Glomerular visceral epithelial cell (primary cell): Measurements from ENCODE around the gene MTA1.

Experiments used
- DNase-seq: peaks from one replicate; pipeline ENCODE4 v3.0.0-alpha.2; 2016; ENCODE audit errors: extremely low spot score

The MTA1 gene

DNA sequence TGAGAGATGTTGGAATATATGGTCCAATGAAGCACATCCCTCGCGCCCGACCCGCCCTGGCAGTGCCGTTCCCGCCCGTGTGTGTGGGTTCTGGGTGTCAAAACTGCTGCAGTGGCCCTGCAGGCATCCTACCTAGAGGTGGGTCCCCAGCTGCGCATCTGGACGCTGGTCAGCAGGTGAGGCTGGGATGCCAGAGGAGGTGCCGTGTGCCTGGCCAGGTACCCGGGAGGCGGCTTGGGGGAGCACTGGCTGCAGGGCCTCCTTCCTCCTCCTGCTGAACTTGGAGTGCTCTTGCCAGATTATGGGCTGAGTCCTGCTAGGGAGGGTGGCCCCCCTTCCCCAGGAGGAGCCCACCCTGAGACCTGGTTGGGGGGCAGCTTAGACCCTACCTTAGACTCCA is 5.2 kb downstream of the MTA1 start:
- no peak for DNase-seq

DNA sequence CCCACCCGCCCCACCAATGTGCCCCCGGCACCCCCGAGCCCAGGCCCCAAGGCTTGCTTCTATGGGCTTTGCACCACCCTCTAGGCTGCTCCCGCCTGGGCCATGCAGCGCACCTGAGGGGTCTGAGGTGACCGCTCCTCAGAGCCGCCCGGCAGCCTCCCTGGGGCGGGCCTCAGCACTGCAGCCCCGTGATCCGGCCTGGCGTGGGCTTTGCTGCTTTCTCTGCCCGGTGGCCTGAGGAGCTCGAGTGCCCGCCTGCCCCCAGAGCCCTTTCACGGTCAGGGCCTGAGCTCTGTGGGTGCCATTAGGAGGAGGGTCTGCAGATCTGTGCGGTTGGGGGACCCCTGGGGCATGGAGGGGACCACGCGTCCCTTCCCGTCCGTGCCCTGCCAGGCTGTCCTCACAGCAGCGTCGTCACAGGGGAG is 6.2 kb downstream of the MTA1 start:
- no peak for DNase-seq

DNA sequence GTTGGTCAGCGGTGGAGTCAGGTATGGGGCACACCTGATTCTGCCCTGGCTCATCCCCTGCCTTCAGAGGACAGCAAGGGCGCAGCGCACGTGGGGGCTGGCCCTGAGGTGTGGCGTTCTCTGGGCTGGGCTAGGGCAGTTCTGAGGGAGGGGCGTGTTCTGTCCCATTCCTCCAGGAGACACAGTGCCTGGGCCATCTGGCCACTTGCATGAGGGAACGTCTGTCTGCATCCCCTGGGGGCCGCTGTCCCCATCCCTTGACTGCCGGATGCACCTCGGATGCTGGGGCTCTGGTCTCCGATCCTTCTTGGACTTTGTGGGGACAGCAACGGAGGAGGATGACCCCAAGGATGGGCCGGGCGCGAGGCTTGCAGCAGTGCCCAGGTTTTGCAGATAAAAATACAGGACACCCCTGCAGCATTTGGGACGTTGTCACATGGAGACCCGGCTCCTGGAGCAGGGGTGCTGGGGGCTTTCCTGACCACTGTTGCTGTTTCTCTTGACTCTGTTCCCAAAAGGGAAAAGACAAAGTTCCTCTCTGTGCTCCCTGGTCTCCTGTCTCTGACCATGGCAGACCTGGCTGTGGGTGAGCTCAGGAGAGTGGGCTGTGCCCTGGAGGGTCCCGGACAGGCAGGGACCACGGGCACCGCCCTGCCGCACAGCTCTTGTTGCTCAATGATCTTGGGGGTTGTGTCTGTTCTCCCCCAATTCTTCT is 6.9 kb downstream of the MTA1 start:
- no peak for DNase-seq

DNA sequence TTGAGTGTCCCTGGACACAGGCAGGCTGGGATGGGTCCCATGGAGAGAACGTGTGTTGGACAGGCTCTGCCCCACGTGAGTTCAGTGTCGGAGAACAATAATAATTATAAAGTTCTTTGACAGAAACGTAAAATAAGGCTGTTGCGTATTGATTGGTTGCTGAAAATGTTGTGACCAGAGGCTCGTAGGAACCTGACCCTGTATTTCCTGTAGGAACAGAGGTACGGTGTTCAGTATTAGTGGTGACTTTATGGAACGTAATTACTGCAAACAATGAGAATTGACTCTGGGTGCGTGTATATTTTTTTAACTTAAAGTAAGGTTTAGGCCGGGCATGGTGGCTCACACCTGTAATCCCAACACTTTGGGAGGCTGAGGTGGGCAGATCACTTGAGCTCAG is 7.8 kb downstream of the MTA1 start:
- DNase-seq, result no peak

DNA sequence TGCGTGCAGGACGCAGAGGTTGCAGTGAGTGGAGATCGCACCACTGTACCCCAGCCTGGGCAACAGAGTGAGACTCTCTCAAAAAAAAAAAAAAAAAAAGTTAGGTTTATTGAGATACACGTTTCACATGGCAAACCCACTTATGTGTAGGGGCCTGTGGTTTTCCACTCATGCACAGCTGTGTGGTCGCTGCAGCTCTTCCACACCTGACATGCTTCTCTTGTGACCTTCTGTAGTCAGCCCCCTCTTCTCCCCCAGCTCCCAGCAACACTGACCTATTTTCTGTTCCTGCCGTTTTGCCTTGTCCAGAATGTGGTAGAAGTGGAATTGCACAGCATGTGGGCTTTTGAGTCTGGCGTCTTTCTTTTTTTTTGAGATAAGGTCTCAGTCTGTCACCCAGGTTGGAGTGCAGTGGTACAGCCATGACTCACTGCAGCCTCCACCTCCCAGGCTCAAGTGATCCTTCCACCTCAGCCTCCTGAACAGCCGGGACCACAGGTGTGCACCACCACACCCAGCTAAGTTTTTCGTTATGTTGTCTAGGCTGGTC is 8.4 kb downstream of the MTA1 start:
- no peak for DNase-seq

DNA sequence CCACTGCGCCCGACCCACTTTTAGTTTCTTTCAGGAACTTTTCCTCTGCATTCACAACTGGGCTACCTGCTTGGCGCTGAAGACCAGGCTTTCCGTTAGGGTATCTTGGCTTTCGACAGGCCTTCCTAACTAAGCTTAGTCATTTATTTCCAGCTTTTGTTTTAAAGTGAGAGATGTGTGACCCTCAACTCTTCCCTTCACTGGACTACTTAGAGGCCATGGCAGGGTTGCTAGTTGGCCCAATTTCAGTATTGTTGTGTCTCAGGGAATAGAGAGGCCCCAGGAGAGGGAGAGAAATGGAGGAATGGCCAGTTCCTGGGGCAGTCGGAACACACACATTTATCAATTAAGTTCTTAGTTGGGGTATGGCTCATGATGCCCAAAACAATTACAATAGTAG is 10.4 kb downstream of the MTA1 start:
- no peak for DNase-seq

DNA sequence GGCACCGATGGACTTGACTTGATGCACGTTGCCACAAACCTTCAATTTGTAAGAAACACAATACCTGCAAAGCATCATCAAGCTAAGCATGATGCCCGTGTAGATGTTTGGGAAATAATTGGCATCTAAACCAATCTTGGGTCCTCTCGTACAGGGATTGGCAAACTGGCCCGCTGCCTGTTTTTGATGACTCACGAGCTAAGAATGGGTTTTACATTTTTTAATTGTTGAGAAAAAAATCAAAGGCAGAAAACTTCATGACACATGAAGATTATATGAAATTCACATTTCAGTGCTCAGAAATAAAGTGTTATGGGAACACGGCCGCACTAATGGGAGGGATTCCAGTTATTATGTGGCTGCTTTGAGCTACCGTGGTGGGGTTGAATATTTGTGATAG is 10.9 kb downstream of the MTA1 start:
- peak; percentile 75 for DNase-seq

DNA sequence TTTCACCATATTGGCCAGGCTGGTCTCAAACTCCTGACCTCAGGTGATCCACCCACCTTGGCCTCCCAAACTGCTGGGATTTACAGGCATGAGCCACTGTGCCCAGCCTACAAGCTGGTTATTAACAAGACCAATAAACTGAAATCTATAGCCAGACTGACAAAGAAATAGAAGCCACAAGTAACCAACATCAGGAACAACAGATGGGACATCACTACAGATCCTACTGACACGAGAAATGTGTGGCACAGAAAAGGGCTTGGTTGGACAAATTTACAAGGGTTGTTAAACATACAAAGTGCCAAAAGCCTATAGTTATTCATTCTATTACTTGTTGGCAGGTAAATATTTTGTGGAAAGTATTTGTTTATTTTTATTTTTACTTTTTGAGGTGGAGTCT is 11.6 kb downstream of the MTA1 start:
- DNase-seq, result no peak

DNA sequence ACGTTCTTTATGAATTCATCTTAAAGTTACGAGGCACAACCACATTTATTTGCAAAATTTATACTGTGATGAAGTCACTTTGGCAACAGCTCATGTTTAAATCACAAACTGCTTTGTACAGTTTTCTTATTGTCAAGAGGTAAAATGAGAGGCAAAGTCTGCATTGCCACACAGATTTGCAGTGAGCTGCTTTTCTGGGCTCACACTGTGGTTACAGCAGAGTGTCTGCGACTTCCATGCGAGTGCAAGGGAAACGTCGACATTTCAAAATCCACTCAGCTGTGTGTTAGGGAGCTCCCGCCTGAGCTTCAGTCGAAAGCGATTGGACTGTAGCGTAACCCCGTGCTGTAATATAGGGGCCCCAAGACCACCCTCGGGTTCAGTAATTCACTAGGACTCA is 13.0 kb downstream of the MTA1 start:
- no peak for DNase-seq

DNA sequence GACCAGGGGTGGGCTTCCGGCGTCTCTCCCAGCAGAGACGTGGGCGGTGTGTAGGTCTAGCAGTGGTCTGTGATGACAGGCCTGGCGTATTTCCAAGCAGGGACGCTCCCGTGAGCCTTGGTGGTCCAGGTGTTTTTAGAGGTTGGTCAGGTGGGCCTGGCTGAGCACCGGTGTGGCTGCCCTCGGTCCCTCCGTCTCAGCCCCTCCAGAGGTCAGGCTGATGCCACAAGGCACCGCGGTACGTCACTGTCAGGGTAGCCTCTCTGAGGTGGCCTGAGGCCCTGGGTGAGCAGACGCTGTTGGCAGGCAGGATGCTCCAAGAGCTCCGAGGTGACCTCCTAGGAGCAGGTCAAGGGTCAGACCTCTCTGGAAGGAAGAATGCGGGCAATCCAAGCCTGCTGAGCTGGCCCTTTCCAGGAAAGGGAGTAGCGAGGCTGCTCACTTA is 13.6 kb downstream of the MTA1 start:
- DNase-seq, result no peak

DNA sequence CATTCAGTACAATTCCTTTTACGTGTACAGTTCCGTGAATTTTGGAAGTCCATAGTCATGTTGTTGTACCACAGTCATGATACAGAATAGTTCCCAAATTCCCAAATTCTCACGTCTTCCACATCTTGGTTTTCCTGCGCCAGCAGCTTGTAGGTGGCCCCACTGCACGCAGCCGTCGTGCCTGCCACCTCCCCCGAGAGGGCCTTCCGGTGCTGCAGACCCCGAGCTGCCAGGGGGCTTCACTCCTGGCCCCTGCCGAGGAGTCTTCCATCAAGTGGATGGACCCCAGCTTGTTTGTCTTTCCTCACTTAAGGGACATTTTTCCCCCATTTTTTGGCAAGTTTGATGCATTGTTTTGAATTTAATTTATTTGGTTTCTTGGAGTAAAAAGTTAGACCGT is 16.8 kb downstream of the MTA1 start:
- DNase-seq, result no peak

DNA sequence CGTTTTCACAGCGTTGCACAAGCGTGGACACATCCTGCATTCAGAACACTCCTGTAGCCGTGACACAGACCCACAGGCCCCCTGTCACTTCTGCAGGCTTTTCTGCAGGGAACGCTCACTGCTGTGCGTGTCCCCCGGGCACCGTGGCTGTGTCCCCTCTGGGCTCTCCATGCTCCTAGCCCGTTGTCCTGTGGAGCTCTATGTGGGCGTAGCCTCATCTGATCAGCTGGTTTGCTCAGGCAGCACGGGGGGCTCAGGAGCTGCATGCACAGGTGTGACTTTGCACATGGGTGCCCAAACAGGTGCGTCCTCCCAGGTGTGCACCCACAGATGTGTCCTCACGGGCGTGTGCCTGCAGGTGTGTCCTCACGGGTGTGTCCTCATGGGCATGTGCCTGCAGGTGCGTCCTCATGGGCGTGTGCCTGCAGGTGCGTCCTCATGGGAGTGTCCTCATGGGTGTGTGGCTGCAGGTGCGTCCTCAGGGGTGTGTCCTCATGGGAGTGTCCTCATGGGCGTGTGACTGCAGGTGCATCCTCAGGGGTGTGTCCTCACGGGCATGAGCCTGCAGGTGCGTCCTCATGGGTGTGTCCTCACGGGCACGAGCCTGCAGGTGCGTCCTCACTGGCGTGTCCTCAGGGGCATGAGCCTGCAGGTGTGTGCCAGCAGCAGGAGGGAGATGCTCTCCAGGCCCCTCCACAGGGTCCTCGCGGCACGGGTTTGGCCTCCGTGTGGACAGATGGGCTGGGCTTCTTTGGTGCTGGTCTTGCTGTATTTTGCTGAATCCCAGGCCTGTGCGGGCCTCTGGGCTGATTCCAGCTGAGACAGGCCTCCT is 17.5 kb downstream of the MTA1 start:
- DNase-seq, result no peak

DNA sequence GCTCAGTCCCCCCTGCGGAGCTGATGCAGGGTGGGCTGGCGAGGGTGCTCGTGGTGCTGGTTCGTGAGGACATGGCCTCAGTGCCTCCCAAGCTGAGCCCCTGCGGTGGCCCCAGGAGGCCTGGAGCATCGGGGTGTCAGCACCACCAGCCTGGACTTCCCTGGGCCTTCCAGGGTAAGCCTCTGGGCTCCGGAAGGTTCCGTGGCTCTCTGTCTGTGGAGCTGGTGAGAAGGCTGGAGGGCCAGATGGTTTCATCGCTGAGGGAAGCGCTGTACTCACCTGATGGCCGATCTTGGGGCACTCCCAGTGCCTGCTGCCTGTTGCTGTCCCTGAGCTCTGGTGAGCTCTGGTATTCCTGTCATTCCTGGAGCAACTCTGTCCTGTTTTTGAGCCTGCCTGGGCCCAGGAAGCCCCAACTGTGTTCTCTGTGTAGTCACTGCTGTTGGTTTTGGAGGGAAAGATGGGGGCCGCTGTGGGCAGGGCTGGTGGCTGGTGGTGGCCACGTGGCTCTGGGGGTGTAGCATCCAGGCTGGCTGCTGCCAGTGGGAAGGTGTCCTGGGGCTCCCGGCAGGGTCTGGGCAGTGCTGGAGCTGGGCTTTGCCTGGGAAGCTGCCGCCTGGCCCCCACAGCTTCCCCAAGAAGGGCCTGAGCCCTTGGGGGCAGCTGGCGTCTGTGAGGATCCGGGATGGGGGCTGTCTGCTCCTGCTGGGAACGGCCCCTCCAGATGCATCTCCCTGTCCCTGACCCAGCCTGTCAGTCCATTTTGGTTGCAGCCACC is 18.3 kb downstream of the MTA1 start:
- no peak for DNase-seq

DNA sequence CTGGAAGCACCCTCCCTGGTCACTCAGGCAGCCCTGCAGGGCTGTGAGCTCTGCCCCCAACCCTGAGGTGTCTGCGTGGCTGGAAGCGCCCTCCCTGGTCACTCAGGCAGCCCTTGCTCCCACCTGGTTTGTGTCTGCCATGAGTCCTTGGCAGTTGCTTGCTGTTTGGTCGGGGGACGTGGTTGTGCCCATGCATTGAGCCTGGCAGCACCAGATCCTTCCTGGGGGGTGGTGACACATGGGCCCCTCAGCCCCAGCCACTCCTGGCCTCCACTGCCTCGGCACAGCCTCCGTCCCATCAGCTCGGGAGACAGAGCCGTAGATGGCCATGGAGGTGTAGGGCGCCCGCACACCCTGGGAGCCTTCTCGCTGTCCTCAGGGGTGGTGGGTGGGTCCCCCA is 19.6 kb downstream of the MTA1 start:
- no peak for DNase-seq

DNA sequence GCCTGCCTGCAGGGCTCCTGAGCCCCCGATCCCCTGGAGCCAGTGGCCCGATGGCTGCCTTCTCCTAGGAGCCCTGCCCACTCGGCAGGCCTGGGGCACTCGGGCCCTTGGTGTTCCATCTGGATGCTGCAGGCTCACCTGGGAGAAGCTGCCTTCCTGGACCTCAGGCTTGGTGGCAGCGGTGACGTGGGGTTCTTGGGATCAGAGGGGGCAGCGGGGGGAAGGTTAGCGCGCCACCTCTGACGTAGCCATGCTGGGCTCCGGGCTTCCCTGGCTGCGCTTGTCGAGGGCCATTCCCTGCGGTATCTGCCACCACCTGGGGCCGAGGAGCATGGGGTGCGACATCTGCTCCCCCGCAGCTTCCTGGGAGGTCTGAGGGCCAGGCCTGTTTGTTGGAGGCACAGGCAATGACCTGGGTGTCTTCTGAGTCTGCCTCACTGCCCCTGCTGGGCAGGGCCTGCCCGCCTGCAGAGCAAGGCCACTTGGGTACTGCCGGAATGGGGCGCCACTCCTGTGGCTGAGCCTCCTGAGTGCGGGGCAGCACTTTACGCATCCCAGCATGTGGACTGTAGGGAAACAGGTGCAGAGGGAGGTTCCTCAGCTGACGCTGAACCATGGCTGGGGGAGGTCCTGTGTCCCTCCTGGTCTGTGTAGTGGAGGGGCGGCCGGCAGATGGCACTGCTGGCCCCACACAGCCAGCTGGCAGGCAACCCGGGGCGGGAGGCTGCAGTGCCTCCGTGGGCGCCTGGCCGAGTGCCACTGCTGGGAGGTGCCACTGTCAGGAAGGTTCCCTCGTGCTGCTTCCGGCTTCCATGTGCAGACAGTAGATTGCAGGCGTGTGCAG is 20.3 kb downstream of the MTA1 start:
- DNase-seq, result no peak

DNA sequence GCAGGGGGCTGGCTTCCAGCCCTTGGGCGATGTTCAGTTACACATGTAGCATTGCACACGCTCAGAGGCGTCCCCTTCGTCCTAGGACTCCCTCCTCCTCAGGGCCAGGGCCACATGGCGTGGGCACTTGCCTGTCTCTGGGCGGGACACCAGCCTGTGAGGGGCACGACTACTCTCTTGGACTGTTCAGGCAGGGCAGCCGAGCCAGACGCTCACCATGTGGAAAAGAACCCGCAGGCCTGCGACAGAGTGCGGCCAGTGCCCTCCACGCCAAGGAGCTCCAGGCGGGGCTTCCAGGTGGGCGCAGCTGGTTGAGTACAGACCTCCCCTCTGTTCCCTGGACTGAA is 20.9 kb downstream of the MTA1 start:
- DNase-seq, result no peak

DNA sequence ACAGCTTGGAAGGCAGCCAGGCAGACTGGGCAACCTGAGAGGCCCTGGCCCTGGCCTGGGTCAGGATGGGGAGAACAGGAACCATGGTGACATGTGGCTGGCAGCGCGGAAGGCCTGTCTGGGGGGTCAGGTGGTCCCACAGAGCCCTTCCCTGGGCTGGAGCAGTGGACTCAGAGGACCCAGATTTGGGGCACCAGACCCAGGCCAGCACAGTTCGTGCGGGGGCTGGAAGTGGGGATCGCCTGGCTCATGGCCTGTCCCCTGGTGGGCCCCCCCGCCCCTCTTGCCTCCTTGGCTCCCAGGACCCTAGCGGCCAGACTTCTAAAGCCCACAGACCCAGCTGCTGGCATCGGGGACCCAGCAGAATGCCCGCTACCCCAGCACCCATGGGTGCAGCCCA is 21.4 kb downstream of the MTA1 start:
- DNase-seq, result no peak

DNA sequence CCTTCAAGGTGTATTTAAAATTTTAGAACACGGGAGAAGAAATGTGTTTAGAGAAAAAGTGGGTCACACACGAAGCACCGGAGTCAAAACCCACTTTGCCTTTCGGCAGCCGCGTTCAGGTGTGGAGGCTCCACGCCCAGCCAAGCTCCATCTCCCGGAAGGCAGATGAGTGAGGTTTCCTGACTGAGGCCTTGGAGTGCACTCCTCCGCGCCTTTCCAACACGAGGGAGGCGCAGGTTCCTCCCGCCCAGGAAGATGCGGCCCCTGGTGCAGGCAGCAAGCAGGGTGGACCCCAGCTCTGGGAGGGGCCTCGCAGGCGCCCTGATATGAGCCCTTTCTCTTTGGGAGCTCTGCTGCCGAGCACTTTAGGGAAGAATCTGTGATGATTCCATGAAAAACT is 22.5 kb downstream of the MTA1 start:
- no peak for DNase-seq

DNA sequence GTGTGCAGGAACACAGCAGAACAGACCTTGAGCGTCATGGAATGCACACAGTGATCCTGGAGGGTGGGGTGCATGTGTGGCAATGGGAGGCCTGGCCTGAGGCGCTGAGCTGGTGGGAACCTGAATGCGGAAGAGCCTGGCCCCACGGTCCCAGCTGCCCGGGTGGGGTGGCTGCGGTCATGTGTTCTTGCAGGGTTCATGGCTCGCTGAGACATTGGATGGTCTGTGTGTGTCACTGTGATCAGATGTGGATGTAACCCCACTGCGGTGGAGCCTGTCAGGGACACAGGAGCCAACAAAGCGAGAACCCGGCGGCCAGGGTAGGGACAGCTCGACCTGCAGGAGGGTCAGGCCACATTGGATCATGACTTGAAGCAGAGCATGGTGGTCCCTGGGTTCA is 23.2 kb downstream of the MTA1 start:
- DNase-seq, result no peak

DNA sequence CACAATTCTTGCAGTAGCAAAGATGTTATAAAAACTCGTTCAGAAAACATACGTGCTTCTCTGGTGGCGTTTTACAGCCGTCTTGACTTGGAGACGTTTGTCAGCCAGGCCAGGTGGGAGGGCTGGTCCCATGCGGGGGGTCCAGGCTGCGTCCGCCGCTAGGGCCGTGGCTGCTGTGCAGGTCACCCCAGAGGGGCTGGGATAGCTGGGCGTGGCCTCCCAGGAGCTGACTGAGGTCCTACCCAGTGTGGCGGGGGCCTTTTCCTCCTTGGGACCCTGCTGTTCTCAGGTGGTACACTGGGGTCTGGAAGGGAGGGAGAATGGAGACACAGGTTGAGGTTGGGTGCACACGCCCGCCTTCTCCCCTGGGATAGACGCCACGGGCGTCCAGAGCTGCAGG is 25.2 kb downstream of the MTA1 start:
- DNase-seq, result no peak

DNA sequence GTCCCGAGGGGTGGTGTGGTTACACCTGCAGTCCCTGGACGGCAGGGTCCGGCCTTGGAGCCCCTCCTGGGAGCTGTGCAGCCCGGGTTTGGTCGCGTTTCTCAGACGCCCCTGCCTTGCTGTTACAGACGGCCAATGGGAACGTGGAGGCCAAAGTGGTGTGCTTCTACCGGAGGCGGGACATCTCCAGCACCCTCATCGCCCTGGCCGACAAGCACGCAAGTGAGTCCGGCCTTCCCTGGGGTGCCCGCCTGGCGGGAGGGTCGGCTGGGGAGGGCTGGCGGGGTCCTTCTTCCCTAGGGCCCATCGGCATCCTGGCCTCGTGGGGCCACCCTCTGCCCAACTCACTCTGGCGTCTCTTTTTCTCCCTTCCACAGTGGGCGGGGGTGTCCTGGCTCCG is 25.7 kb downstream of the MTA1 start:
- DNase-seq, result no peak
